ENCODE measurements around the gene GNAS-AS1.

Gene GNAS-AS1

GRCh38 chr20:58896820-58897219, 46.1 kb upstream of the GNAS-AS1 start:
- no peaks in the 10 kb centered on the region for H3K27me3 ChIP-seq
- H3K4me1 ChIP-seq, result peaks cover 0 to 89% (median 70%) of the 10 kb centered on the region in 4 donors
- H3K27ac ChIP-seq, result peak overlapping the region in 1 of 2 donors; percentile 100
- no peaks in the 10 kb centered on the region for H3K9me3 ChIP-seq
- DNase-seq, result no peak
- H3K4me3 ChIP-seq, result no peak overlapping the region
- no peak for TF ChIP-seq CTCF (IDR thresholded peaks at IDR 0.05)
- intact Hi-C loops (cut with DNase I; ENCODE audit: low total_unique reads), result no loop called here
- peaks cover 0 to 12% (median 11%) of the 10 kb centered on the region in 3 donors for H3K36me3 ChIP-seq

GRCh38 chr20:58895448-58896180, 44.9 kb upstream of the GNAS-AS1 start:
- H3K4me3 ChIP-seq, result peak overlapping the region; percentile 1 to 11
- intact Hi-C loops (cut with DNase I; ENCODE audit: low total_unique reads), result no loop called here
- no peaks in the 10 kb centered on the region for H3K9me3 ChIP-seq
- TF ChIP-seq CTCF (IDR thresholded peaks at IDR 0.05), result no peak
- peaks cover 0 to 77% (median 62%) of the 10 kb centered on the region in 4 donors for H3K4me1 ChIP-seq
- peak overlapping the region; percentile 36 to 100 for H3K27ac ChIP-seq
- no peaks in the 10 kb centered on the region for H3K27me3 ChIP-seq
- peaks cover 0 to 12% (median 5%) of the 10 kb centered on the region in 3 donors for H3K36me3 ChIP-seq
- no peak for DNase-seq

GRCh38 chr20:58894652-58895447, 44.1 kb upstream of the GNAS-AS1 start:
- TF ChIP-seq CTCF (IDR thresholded peaks at IDR 0.05), result no peak
- Histone ChIP-seq H3K4me1 (peaks cover 0 to 73% (median 57%) of the 10 kb centered on the region in 4 donors), H3K4me3 (peak overlapping the region; percentile 4 to 11), H3K27me3 (no peaks in the 10 kb centered on the region), H3K27ac (peak overlapping the region; percentile 48 to 100), H3K9me3 (no peaks in the 10 kb centered on the region), H3K36me3 (peaks cover 0 to 12% (median 5%) of the 10 kb centered on the region in 3 donors)
- DNase-seq, result no peak
- intact Hi-C loops (cut with DNase I; ENCODE audit: low total_unique reads), result loop anchor here (5.0 kb wide), 1 partner anchor 137 kb away; the partner anchor contains the start of gene ATP5F1E

GRCh38 chr20:58893355-58894120, 42.8 kb upstream of the GNAS-AS1 start:
- H3K4me1 ChIP-seq, result peaks cover 0 to 61% (median 49%) of the 10 kb centered on the region in 4 donors
- DNase-seq, result no peak

More at GRCh38 chr20:58893355-58894120, 42.8 kb upstream of the GNAS-AS1 start:
- Histone ChIP-seq H3K4me3 (peak overlapping the region; percentile 91 to 97), H3K36me3 (peaks cover 0 to under 1% (median 0%) of the 10 kb centered on the region in 3 donors), H3K9me3 (no peaks in the 10 kb centered on the region), H3K27ac (peak overlapping the region; percentile 100), H3K27me3 (no peaks in the 10 kb centered on the region)
- intact Hi-C loops (cut with DNase I; ENCODE audit: low total_unique reads), result loop anchor here (5.0 kb wide), 1 partner anchor 139 kb away; the partner anchor contains the start of gene ATP5F1E
- TF ChIP-seq CTCF (IDR thresholded peaks at IDR 0.05), result no peak
